ENCODE data around the gene HEMK1.

Gene HEMK1

DNA sequence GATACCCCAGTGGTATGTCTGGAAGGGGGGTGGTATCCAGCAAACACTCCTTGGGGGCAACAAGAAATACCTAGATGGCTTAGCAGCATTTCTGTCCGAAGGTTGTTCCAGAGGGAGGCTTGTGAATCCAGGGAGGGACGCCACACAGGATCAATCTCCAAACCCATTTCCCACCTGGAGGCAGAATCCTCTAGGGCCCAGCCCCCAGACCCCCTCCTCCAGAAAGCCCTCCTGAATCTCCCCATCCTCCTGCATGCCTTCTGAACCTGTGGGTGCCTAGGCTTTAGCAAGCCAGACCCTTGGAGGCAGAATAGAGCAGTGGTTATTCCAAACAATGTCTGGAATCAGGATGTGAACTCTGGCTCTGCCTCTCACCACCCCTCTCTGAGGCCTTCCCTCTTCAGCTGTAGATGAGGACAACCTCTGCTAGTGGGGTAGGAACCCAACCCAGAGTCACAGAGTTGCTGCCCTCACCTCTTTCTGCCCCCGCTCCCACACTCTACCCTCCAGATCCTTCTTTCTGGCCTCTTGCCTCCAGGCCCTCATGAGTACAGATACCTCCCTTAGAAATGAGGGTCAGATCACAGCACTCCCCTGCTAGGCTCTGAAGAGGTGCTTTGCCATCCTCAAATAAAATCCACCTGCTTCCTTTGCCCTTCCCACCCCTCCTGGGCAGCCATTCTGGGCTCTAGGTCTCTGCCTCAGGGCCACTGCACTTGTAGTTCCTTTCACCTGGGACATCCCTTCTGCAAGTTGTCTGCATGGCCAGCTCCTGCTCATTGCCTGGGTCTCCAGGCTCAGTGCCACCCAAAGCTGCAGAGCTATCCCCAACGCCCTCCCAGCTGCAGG is 34.2 kb downstream of the HEMK1 start:
- DNase-seq: no peak

DNA sequence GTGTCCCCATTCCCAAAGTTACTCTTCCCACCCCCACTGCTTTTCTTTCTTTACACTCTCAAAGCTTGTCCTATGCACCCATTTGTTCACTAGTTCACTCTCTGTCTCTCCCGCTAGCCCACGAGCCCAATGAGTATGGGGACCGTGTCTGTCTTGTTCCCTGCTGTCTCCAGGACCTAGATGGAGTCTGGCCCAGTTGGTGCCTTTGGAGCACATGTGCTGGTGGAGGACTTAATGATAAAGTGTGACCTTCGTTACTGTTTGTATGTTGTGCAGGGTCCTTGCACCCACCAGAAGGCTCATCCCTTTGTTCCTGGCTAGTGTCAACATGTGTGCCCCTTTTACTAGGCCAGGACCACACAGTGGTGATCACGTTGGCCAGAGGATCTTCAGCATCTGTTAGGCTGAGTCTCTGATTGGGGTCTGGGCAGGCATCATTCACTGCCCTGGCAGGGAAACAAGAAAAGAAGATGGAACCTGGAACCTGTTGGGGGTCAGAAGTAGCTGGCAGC is 34.8 kb downstream of the HEMK1 start:
- no peak for DNase-seq

DNA sequence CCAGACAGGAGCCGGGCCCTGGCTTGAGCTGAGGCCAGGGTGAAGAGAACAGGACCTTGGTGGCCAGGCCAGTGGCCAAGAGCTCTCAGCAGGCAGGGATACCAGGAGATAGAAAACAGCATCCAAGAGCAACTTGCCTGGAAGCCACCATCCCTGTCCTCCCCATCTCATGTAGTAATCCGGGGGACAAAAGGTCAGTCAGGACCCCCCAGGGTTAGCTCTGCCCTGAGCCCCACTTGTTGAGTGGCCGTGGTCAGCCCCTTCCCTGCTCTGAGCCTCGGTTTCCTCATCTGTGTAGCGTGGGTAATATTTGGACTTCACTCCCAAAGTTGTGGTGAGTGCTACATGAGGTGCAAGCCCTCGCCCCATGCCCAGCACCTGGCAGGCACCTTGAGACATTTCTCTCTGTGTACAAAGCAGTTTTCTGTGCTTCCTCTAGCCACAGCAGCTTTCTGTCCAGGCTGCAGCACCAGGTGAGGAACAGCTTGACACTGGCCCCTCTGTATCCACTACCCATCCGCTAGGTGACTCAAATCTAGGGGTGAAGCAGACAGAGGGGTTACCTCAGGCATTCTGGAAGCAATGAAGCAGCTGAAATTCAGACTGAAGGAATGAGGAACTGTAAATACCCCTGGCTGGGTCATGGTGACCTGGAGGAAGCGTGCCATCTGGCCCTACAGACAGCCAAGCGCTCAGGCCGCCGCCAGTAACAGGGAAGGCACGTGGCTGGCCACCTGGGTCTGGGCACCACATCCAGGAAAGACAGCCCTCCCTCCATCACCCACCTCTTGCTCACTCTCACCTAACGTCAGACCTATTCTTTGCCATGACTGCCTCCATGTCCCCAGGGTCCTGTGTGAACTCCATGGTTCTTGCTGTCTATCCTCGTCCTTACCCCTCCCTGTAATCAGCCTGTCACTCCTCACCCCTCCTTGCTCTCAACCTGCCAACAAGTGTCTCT is 35.6 kb downstream of the HEMK1 start:
- no peak for DNase-seq

DNA sequence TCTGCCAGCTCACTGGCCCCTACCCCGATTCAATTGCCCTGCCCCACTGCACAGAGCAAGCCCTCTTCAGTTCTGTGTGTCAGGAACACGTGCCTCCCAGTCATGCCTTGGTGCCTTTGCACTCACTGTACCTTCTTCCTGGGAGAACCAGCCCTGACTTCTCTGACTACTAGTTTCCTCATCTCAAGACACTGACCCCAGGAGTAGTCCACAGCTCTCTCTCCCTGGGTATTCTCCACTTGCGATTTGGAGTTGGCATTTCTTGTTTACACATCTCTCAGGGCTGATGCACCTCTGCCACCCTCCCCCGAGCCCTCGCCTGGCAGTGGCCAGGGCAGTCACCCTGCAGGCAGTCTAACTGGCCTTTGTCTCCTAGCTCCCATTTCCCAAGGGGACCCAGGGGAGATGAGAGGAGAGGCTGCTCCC is 36.6 kb downstream of the HEMK1 start:
- DNase-seq: no peak

DNA sequence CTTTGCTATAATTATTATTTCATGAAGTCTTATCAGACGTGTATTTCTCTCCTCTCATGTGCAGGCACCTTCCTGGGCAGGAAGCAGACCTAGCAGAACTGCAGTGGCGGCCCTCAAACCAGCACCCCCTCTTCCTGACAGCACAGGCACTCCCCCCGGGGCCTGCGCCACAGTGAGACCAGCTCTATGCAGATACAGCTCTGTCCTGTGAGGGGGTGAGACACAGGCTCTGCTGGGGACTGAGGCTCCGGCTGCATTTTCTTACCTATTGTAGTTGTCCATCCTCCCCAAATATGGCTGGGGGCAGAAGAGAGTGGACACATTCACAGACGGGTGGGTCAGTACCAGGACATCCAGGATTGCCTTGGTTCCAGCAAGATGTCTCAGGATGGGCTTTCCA is 37.3 kb downstream of the HEMK1 start:
- no peak for DNase-seq

DNA sequence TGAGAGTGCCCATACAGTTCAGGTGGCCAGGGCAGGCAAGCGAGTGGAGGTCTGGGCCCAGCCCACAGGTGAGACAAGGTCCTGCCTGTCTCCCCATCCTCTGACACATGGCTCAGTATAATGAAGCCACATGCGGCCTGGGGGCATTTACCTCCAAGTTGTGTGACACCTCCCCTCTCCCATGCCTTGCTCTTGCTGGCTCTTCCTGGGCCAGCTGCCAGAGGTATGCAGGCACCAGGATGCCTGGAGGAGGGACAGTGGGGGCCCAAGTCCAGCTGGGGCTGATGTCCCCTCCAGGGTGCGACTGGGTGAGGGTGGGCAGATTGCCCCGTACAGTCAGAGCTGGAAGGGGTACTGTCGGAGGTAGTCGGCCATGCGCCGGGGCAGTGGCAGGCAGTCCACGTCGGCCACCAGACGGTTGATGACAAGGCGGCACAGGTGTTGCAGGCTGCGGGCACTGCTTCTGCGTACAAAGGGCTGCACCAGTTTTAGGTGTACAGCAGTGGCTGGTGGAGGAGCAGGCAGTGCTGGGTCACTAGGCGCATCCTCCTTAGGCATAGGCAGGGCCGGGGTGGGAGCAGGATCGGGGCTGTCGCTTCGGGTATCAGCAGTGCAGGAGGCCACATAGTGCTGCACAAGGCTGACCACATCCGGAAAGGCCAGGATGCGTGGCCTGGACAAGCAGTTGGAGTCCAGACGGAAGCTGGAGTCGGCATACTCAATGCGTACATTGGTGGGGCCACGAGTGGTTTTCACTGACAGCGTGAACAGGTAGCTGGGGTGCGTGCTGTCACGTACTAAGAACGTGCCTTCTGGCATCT is 38.2 kb downstream of the HEMK1 start:
- no peak for DNase-seq

DNA sequence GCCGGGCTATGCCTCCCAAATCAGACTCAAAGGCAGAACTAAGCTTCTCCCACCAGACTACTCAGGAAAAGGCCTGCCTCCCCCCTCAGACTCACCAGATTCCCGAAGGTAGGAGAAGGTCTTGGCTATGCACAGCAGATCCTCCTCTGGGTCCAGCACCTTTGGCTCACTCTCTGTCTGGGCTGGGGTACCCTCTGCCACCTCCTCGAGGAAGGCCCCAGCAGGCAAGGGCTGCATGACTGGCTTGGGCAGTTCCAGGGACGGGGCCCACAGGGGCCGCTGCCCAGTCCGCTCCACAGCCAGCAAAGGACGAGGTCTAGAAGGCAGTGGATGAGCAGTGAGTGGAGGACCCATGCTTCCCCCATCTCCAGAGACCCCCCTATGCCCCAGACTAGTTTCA is 39.0 kb downstream of the HEMK1 start:
- DNase-seq: no peak

DNA sequence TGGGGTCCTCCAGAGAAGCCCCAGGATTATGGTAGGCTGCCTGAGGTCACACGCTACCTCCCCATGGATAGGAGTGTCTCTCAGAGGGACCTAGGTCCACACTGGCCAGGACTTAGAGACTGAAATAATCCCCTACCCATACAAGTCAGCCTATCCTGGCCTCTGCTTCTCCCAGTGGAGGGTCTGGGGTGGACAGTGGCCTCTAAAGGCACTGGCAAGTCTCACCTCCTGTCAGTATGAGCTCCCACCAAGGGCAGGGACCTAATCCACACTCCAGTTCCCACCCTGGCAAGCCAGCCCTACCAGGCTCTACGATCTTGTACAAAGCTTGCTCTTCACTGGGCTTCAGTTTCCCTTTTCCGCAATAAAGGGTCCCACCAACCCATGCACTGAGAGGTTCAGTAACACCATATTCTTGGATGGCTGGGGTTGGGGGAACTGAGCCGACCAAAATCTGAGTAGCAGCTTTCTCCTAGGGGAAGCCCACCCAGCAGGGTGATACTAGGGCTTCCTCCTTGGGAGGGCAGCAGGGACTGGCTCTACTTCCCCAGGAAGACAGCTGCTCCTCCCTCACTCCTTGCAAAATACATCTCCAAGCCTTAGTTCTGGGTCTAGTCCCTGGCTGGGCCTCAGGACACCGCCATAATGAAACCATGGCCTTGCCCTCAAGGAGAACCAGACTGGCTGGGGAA is 39.9 kb downstream of the HEMK1 start:
- DNase-seq: no peak

DNA sequence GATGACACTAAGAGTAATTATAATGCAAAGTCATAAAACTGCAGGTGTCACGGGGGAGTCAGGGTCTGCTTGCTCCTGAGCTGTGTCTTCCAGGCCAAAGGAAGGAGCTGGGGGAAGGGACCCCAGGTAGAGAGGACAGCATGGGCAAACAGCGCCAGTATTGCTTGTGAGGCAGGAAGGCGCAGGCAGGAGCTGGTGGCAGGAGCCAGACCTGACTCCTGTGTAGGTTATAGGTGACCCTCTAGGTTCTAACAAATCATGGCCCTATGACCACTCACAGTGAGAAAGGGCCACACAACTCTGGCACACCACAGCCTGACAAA is 40.4 kb downstream of the HEMK1 start:
- DNase-seq: no peak

DNA sequence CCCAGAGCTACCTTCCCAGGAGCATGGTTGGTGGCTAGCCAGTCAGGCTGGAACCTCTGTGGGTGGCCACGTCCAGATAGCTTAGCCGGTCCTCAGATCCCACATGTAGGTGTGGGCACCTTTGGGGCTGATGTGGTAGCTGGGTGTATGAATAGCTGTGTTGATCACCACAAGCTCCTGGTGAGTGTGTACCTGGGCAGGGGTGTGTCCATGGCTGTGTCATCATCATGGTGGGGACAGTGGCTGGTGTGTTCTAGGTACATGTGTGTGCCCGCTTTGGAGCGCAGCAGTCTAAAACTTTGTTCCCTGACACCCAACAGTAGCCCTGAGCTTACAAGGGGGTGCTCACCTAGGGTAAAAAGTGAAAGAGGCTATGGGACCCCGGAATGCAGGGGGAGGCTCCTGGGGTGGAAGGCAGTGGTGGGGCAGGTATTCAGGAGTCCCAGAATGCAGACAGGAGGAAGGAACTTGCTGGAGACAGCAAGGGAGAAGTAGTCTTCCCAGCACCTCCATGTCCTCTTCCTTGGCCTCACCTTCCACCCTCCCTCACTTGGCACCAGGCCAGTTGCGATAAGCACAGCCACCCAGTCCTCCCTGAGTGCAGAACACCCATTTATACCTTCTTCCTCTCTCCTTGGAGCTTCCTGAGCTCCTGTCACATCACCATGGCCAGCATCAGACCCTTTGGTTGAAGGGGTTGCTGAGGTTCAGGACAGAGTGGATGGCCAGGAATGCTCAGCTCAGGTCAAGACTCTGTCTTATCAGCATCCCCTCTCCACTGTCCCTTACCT is 41.1 kb downstream of the HEMK1 start:
- no peak for DNase-seq

DNA sequence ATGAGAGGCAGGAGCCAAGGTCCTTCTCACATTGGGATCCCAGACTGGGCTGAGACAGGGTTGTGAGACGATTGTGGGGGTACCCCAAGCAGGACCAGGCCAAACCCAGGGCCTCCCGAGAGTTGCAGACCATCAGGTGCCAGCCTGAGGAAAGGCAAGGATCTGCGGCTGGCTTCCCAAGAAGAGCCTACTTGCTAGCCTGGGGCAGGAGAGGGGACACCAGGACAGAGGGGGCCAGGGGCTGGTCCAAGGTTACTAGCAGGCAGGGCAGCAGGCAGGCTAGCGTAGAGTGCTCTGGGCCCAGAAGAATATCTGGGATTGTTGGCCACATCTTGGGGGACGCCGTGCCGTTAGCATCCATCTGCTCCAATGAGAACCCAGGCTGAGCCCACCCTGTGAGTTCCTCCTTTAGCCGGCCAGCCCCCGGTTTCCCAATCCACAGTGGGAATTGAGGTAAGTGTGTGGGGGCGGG is 41.7 kb downstream of the HEMK1 start:
- no peak for DNase-seq

DNA sequence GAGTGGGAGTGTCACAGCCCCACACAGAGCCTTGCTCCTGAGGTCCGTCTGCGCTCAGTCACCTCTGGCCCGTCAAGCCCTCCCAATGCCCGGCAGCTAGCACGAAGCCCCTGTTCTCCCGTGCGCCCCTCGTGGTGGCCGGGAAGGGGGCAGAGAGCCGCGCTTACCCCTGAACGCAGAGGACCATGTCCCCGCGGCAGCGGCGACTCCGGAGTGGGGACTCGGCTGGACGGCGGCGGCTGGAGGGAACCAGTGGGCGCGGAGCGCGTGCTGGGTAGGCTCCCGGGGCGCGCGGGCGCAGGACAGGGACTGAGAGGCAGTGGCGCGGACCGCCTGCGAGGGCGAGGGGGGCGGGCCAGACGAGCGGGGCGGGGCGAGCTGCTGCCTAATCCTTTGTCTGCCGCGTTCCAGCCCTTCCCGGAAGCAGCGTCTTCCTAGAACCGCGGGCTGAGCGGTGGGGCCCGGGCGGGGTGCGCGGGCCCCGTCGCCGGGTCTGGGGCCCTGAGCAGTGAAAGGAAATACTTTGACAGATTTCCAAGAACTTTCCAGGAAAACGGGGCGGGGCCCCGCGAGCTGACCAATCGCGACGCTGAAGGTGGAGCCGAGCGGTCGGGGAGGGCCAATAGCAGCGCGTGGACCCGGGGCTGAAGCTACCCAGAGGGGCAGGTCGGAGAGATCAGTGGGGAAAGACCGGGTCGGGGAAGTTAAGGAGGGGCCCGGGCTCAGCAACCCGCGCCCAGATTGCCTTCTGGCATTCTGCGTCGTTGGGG is 42.3 kb downstream of the HEMK1 start, which contains the start of gene CISH:
CISH (minus strand) TSS at position 311 of the 770 bp plus-strand sequence; CDS start at position 187, 124 bp downstream.
- DNase-seq: peak; percentile 73

DNA sequence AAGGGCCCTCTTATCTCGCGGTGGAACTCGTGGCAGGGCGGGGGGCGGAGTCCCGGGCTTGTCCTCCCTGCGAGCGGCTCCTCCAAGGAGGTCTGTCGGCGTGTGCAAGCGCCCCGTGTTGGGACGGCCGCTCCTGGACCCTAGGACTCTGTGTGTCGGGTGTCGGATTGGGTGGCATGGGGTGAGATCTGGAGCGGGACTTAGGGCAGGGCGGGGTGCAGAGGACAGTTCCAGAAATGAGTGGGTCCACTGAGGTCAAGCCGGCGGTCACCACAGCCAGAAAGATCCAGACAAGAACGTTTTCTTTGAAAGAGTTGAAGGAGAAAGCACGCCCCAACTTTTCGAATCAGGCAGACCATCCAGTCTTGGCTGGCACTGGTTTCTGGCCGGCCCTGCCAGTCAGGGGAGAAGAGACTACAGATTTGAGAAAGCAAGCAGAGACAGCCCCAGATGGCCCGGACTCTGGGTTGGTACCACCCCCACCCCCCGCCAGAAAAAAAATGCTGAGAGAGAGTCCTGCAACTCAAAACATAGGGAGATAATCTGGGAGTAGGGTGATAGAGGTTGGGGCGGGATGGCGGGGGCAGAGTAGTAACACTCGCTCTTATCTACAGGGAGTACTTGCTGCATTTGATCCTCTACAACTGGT is 43.0 kb downstream of the HEMK1 start:
- no peak for DNase-seq

DNA sequence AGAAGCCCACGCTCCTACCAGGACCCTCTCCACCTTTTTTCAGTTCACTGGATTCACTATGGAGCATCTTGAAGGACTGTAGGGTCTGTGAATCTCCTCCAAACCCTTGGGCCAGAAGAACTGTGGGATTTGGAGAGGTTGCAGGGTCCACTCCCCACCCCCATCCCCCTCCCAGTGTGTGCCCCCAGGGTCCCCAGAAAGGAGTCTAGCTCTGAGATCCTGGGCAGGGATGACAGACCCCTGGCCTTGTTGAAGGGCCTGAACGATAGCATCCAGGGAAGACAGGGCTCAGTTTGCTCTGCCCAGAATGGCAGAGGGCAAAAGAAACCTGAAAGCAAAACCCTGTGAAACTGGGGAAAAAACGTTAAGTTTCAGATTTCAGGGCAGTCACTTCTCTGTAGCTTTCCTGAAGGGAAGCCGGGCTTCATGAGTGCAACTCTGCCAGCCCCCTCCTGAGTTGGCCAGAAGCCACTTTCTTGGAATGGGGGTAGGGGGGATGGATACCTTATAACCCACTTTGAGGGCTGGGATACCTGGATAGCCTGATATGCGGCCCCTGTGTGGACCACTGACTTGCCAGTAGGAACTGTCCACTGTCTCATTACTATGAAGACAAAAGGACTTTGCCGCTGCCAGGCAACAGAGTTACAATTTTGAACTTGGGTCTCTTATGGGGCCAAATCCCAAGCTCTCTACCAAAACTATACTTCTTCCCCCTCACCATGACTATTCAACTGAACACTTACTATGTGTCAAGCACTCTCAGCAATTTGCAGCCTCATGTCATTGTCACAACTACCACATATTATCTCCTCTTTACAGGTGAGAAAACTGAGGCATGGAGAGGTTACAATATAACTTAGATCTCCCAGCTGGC is 43.9 kb downstream of the HEMK1 start:
- DNase-seq: no peak

DNA sequence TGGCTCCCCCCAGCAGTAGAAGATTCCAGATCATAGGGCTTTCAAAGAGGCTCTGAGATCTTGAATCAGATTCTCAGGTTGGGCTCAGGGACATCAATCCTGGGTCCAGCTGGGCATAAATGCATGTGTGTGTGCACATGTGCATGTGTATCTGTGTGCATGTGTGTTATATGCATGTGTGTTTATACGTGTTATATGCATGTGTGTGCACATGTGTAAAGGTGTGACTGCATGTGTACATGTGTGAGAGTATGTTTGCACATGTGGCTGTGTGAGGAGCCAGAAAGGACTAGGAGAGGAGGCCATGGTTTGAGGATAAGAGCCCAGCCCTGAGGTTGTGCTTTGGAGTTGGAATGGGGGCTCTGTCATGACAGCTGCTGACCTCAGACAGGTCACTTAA is 45.9 kb downstream of the HEMK1 start:
- no peak for DNase-seq

DNA sequence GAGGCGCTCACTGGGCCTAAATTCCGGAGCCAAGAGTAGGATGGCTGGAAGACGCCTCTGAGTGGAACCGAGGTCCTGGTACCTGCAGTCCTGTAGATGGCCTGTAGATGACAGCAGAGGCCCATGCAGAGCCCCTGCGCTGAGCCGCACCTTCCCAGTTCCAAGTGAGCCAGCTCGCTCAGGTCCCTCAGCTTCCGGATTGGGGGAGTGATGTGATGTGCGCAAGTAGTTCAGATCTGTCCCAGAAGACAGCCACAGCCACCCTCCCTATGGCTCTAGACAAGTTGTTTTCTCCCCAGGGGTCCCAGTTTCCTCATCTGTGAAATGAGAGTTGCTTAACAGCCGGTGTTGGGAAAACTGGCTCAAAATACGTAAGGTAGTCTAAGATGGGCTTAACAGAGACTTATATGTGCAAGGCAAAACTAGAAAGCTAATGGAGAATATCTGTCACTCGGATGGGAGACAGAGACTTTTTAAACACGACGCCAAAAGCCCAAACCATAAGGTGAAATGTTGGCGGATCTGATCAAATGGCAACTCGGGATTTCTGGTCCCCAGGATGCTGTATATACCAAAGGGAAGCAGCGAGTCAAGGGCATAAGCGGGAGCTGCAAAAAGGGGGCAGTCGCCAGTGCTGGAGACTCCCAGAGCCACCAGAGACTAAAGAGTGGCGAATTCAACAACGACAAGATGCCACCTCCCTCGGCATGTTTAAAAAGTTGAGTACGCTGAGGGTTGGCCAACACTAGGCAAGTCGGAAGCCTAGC is 46.9 kb downstream of the HEMK1 start:
- peak; percentile 81 for DNase-seq

DNA sequence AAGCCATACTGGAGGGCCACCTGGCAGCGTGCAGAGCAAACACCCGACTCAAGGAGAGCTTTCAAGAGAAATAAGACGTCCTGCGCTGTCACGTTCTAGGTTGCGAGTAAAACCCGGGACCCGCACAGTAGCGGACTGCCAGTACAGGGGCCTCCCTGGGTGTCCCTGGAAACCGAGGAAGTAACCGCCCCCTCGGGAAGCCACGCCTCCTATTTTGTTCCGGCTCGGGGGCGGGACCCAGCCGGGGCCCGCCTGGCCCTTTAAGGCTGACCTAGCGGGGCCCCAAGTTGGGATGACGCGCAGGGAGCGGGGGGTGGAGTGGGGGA is 47.4 kb downstream of the HEMK1 start:
- peak; percentile 85 for DNase-seq
